ELF-1 (cell line): ENCODE results near the gene NTRK1.
A peak's percentile ranks its signal among the peaks of the same experiment; 100 is the strongest.

Source experiments
- DNase-seq: peaks from one replicate; pipeline ENCODE4 v3.0.0-alpha.2; 2016; ENCODE audit warnings: low read depth, low spot score

NTRK1 gene

DNA sequence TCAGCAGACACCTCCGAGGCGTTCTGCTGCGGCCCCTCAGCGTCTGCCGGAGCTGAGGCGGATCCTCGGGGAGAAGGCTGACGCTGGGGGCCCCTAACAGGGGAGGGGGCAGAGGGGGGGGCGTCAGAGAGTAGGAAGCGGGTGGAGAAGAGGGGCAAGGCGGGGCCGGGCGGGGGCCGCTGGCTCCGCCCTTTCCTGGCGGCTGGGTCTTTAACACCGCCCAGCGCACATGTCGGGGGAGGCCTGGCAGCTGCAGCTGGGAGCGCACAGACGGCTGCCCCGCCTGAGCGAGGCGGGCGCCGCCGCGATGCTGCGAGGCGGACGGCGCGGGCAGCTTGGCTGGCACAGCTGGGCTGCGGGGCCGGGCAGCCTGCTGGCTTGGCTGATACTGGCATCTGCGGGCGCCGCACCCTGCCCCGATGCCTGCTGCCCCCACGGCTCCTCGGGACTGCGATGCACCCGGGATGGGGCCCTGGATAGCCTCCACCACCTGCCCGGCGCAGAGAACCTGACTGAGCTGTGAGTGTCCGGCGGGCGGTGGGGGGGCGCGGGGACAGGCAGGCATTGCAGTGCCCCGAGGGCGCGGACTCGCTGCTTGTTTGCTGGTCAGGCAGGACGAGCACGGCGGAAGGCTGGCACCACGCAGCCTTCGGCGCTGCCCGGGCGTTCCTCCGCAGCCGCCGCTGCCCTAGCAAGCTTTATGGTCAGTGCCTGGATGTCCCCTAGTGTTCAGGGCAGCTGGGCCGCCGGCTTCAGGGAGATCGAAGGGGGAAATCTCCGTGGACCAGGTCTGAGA lies at the start of gene NTRK1:
Gene NTRK1, plus strand, starts transcription at position 238 of the 796 bp plus-strand sequence. Its CDS starts 70 bp downstream, at position 308.
- peak; percentile 62 for DNase-seq

DNA sequence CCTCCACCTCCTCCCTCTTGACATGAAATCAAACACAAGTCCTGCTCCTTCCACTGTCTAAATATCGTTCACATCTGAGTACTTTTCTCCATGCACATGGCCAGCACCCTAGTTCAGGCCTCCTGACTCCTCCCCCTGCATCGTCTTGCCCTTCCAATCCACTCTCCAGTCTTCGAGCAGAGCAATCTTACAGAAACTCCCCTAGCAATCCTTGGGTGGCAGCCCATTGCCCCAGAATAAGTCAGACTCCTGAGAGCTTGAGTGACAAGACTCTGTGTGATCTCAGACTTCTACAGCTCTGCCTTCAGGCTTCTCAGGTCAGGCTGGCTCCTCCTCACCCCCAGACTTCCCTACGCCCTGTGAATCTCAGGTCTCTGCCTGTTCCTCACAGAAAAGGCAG lies 49.5 kb upstream of the NTRK1 start:
- no peak for DNase-seq

GRCh38 chr1:156812293-156812990 lies 48.2 kb upstream of the NTRK1 start:
- DNase-seq = no peak

DNA sequence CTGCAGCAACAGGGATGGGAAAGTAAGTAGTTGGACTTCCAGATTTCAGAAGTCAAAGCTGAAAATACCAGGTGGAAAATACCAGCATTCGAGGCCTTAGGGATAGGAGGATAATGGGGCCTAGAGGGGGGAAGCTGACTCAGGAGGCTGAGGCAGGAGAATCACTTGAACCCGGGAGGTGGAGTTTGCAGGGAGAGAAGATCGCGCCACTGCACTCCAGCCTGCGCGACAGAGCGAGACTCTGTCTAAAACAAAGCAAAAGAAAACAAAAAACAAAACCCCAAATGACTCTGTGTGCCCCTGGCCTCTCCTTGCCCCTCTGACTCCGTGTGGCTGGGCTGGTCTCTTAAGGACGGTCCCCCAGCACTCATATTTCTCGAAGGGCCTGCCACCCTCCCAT lies 47.4 kb upstream of the NTRK1 start:
- no peak for DNase-seq

GRCh38 chr1:156813750-156814570 lies 46.7 kb upstream of the NTRK1 start:
- DNase-seq = peak; percentile 71

- no peak for DNase-seq
Measured at GRCh38 chr1:156814571-156815260, 45.9 kb upstream of the NTRK1 start.

GRCh38 chr1:156815307-156815826 lies 45.3 kb upstream of the NTRK1 start:
- DNase-seq = peak; percentile 65

DNA sequence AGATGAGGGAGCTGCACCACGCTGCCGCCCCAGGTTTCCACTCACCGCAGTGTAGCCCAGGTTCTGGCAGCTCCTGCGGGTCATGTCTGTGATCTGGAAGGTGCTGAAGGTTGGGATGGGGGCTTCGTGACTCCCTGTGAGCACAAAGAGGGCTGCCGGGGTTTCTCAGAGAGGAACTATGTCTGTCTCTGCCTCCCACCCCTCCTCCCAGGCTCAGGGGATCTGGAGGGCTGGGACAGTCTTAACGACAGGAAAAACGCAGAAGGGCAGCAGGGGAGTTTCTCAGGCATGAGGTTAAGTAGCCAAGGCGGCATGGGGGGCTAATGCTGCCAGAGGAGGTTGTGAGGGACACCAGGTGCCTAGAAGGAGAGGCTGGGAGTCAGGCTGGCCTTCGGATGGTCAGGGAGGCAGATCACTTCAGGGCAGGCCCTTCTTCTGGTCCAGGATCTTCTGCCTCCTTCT lies 44.7 kb upstream of the NTRK1 start:
- DNase-seq = no peak

GRCh38 chr1:156816561-156817328 lies 43.9 kb upstream of the NTRK1 start, which contains the start of gene SH2D2A:
Gene SH2D2A, minus strand, starts transcription at chr1:156816848. Its CDS starts 140 bp downstream, at chr1:156816708.
- no peak for DNase-seq

DNA sequence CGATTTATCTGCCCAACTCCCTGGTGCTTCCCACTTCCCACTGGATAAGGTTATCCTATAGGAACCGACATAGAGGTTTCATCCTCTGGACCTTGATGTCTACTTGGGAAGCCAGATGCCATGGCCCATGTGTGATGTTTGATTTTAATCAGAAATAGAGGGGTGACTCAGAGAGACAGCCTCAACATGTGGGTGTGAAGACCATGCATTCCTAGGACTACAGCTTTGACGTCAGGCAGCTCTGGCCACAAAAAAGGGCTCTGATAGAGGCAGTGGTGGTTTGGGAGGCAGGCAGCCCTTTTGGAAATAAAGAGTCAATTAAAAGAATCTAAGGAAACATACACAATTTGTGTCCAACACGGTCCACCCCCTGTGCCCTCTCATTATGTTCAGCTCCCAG lies 38.9 kb upstream of the NTRK1 start:
- DNase-seq = no peak

DNA sequence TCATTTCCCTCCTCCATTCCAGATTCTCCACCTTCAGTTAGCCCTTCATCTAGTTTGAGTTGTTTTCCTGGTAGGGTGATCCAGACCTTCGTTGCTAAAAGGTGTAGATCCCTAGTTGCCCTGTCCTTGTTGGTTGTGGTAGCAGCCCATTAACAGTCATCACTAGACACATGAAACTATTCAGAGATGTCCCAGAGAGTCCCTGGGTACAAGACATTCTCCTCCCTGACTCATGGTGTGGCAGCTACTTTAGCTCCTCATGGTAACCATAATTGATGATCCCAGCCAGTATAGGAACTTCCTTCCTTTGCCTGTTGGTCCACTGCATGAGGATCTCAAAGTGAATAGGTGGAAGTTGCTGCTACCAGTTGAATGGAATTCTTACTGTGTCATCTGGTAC lies 38.0 kb upstream of the NTRK1 start:
- DNase-seq = no peak

- no peak for DNase-seq
Measured at GRCh38 chr1:156823210-156823790, 37.4 kb upstream of the NTRK1 start.

GRCh38 chr1:156826630-156827029 lies 34.0 kb upstream of the NTRK1 start:
- no peak for DNase-seq

- DNase-seq = no peak
Measured at GRCh38 chr1:156828400-156829124, 32.1 kb upstream of the NTRK1 start.

DNA sequence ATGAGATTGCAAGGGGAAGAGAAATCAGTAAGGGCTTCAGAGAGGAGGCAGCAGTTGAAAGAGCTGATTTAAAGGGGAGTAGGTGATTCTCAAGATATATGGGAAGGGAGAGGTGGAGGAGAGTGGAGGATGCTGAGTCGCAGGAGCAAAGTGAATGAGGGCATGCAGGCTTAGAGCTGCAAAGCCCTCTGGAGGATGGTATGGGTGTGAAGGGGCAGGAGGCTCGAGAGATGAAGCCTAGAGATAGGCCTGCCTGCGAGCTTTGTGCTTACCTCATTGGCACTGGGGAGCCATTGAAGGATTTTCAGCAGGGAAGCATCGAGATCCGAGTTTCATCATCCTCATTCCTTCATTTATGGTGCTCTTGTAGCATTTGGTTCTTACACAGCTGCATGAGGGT lies 28.2 kb upstream of the NTRK1 start:
- DNase-seq = no peak

DNA sequence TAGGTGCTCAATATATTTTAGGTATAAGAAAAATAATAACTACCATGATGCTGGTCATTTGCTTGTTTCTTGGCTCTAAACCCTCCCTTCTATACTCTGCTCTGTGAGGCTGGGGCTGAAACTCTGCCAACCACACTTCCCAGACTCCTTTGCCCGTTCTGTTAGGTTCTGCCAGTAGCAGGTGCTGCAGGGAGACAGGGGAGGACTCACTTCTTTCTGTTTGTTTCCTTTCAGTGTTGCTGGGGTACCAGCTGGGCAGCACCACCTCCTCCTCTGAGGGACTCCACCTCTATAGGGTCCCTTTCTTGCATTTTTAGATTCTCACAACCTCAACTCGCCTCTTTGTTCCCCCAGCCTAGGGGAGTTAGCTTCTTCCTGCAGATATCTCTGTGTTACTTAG lies 27.1 kb upstream of the NTRK1 start:
- no peak for DNase-seq

GRCh38 chr1:156834322-156834721 lies 26.3 kb upstream of the NTRK1 start:
- no peak for DNase-seq

- no peak for DNase-seq
Measured at GRCh38 chr1:156836041-156836654, 24.5 kb upstream of the NTRK1 start.

DNA sequence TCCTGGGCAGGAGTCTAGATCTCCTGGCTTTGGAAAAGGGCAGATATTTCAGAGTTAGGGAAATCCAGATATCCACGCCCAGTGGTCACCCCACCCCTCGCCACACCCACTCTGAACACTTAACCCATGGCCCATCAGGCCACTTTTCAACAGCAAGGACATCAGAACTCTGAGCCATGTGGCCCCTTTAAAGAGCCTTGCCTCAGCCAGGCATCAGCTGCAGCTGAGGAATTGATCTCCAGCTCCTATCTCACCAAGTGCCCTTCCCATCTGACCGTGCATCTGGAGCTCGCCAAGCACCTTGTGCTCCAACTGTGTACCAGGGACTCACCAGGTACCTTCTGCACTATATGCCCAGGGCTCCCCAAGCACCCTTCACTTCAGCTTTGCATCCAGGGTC lies 23.8 kb upstream of the NTRK1 start:
- no peak for DNase-seq
